Smooth muscle cell (in vitro differentiated cells): ENCODE measurements around the gene OR52A5. TPM values are rescaled to one million over a fixed set of nuclear protein-coding genes. Genes with fewer than 3 reads are reported as not detected.
A peak's percentile ranks its signal among the peaks of the same experiment; 100 is the strongest.

ENCODE experiments used
- DNase-seq: peaks from one replicate; lab custom pipeline; 2025; ENCODE audit not compliant: unreplicated experiment; lab: John Stamatoyannopoulos, UW
- H2AFZ ChIP-seq: fragments of 200-600 bp; sonication (generic); 2 replicates; pipeline ENCODE4 v1.6.0; 2016; ENCODE audit warnings: antibody characterized with exemption, low read depth, mild to moderate bottlenecking
- H3F3A ChIP-seq: fragments of 200-600 bp; sonication (generic); 2 replicates; pipeline ENCODE4 v1.6.0; 2017; ENCODE audit warnings: antibody characterized with exemption, low read depth
- H3K27ac ChIP-seq: fragments of 200-600 bp; sonication (generic); 2 replicates; pipeline ENCODE4 v1.5.1; 2016; ENCODE audit warnings: low read depth, mild to moderate bottlenecking
- H3K27me3 ChIP-seq: fragments of 200-600 bp; sonication (generic); 2 replicates; pipeline ENCODE4 v1.6.1; 2016; ENCODE audit warnings: low read depth, mild to moderate bottlenecking
- H3K36me3 ChIP-seq: fragments of 200-600 bp; sonication (generic); 2 replicates; pipeline ENCODE4 v1.5.1; 2016; ENCODE audit warnings: low read depth
- H3K4me1 ChIP-seq: fragments of 200-600 bp; sonication (generic); 2 replicates; pipeline ENCODE4 v1.5.1; 2016; ENCODE audit warnings: low read depth
- H3K4me2 ChIP-seq: fragments of 200-600 bp; sonication (generic); 2 replicates; pipeline ENCODE4 v1.6.0; 2016; ENCODE audit warnings: mild to moderate bottlenecking
- H3K4me3 ChIP-seq: fragments of 200-600 bp; sonication (generic); 2 replicates; pipeline ENCODE4 v1.5.1; 2016; ENCODE audit warnings: mild to moderate bottlenecking
- H3K79me2 ChIP-seq: fragments of 200-600 bp; sonication (generic); 2 replicates; pipeline ENCODE4 v1.6.0; 2016; ENCODE audit warnings: low read depth, mild to moderate bottlenecking
- H3K9ac ChIP-seq: fragments of 200-600 bp; sonication (generic); 2 replicates; pipeline ENCODE4 v1.6.0; 2016; ENCODE audit warnings: low read depth
- H3K9me3 ChIP-seq: fragments of 200-600 bp; sonication (generic); replicated peaks from 2 replicates; pipeline ENCODE4 v1.5.1; 2016; ENCODE audit warnings: low read depth
- H4K20me1 ChIP-seq: fragments of 200-600 bp; sonication (generic); 2 replicates; pipeline ENCODE4 v1.6.0; 2016; ENCODE audit warnings: low read depth
- WGBS: methylation state at CpG from one replicate; pipeline ENCODE4 v1.1.7; 2016; ENCODE audit warnings: low lambda C conversion rate; 5-methylcytosine and 5-hydroxymethylcytosine counted together
- polyA plus RNA-seq: library from polyadenylated mRNA; unstranded; fragments of >200 nt; fragmentation: Nextera tagmentation; extraction: Ambion mirVana; gene quantifications from 2 replicates; pipeline ENCODE4 v1.2.1, GENCODE V29; 2016
- total RNA-seq: library from RNA; depleted of rRNA; stranded (reverse); fragments of >200 nt; gene quantifications from 2 replicates; pipeline ENCODE4 v1.2.3, GENCODE V29; 2014
- TF ChIP-seq, protein P1 (sequence below): fragments of 200-600 bp; sonication (generic); IDR thresholded peaks from 2 replicates; pipeline ENCODE4 v1.5.1; 2017; ENCODE audit warnings: borderline replicate concordance, mild to moderate bottlenecking, antibody characterized with exemption; ENCODE audit not compliant: insufficient read depth, poor library complexity, severe bottlenecking

Gene OR52A5
- total and polyA plus RNA-seq, 2 experiments from 2014 or later, result not detected

DNA sequence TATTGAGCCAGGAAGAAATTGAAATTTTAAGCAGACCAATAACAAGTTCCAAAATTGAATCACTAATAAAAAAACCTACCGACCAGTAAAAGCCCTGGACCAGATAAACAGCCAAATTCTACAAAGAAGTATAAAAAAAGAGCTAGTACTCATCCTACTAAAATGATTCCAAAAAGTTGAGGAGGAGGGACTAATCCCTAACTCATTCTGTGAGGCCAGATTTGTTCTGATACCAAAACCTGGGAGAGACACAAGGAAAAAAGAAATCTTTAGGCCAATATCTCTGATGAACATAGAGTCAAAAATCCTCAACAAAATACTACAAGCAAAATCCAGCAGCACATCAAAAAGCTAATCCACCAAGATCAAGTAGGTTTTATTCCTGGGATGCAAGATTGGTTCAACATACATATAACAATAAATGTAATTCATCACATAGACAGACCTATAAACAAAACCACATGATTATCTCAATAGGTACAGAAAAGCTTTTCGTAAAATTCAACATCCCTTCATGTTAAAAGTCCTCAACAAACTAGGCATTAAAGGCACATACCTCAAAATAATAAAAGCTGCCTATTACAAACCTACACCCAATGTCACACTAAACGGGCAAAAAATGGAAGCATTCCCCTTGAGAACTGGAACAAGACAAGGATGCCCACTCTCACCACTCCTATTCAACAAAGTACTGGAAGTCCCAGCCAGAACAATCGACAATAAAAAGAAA lies 13.1 kb downstream of the OR52A5 start:
- Histone ChIP-seq H4K20me1 (no peaks in the 10 kb centered on the region), H3K9ac (no peak overlapping the region), H3K4me1 (no peaks in the 10 kb centered on the region), H3K4me2 (no peak overlapping the region), H3K27me3 (no peaks in the 10 kb centered on the region), H2AFZ (no peak overlapping the region), H3K36me3 (no peaks in the 10 kb centered on the region), H3K79me2 (no peaks in the 10 kb centered on the region), H3F3A (no peaks in the 10 kb centered on the region), H3K9me3 (no peaks in the 10 kb centered on the region), H3K4me3 (no peak overlapping the region), H3K27ac (no peak overlapping the region)
- no peak for DNase-seq
- 78% methylated on average over 4 of the region's 4 CpGs for WGBS
- TF ChIP-seq, protein P1, sequence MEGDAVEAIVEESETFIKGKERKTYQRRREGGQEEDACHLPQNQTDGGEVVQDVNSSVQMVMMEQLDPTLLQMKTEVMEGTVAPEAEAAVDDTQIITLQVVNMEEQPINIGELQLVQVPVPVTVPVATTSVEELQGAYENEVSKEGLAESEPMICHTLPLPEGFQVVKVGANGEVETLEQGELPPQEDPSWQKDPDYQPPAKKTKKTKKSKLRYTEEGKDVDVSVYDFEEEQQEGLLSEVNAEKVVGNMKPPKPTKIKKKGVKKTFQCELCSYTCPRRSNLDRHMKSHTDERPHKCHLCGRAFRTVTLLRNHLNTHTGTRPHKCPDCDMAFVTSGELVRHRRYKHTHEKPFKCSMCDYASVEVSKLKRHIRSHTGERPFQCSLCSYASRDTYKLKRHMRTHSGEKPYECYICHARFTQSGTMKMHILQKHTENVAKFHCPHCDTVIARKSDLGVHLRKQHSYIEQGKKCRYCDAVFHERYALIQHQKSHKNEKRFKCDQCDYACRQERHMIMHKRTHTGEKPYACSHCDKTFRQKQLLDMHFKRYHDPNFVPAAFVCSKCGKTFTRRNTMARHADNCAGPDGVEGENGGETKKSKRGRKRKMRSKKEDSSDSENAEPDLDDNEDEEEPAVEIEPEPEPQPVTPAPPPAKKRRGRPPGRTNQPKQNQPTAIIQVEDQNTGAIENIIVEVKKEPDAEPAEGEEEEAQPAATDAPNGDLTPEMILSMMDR, result no peak

DNA sequence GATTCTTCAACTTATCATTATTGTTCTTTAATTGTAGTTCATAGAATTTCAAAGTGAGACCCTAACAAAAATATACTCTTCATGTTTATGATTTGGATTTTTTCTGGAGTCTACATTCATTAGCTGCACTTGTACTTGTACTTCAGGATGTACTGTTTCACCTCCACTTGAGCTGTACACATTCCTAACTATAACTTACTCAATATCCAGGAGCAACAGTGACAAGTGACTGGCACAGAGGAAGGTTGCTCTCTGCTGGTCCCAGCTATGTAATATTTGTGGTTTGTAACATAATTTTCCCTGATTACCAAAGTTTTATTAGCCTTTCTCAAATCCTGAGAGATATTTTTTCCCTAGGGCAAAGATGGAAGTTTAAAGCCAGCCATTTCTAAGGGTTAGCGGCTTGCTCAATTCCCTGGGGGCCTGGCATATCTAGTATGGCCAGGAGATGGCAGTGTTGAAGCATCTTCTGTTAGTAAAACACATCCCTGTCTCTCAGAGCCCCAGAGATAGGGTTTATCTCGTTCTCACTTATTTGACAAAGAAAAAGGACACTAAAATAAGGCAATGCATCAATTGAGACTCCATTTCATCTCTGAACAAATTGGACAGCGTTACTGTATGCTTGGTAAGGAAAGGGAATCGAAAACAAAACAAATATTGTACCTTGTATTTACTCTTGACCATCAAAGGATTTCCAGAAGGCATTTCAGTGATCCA lies 14.2 kb downstream of the OR52A5 start:
- no peak overlapping the region for H3K4me2 ChIP-seq
- no peaks in the 10 kb centered on the region for H3K79me2 ChIP-seq
- WGBS, result 6% methylated on average over 4 of the region's 4 CpGs
- H3F3A ChIP-seq, result no peaks in the 10 kb centered on the region
- H3K4me1 ChIP-seq, result no peaks in the 10 kb centered on the region
- no peaks in the 10 kb centered on the region for H4K20me1 ChIP-seq
- H3K27ac ChIP-seq, result no peak overlapping the region
- no peak overlapping the region for H3K9ac ChIP-seq
- peak overlapping the region; percentile 58 for H2AFZ ChIP-seq
- no peaks in the 10 kb centered on the region for H3K36me3 ChIP-seq
- no peak for DNase-seq
- no peaks in the 10 kb centered on the region for H3K27me3 ChIP-seq
- TF ChIP-seq, protein P1, result peak; percentile 79
- no peaks in the 10 kb centered on the region for H3K9me3 ChIP-seq
- H3K4me3 ChIP-seq, result no peak overlapping the region

DNA sequence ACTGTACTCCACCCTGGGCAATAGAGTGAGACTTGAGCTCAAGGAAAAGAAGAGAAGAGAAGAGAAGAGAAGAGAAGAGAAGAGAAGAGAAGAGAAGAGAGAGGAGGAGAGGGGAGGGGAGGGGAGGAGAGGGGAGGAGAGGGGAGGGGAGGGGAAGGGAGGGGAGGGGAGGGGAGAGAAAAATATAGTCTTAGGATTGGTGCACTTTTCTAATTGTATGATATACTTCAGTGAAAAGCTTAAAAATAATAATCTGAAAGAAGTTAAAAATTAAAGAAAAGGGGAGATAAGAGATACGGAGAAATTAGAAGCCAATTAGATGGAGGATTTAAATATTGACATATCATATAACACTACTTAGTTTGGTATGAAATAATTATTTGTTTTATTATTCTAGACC lies 19.3 kb downstream of the OR52A5 start:
- Histone ChIP-seq H3K36me3 (no peaks in the 10 kb centered on the region), H3K9ac (no peak overlapping the region), H3K4me2 (no peak overlapping the region), H4K20me1 (no peaks in the 10 kb centered on the region), H3K9me3 (no peaks in the 10 kb centered on the region), H2AFZ (no peak overlapping the region), H3F3A (no peaks in the 10 kb centered on the region), H3K4me1 (no peaks in the 10 kb centered on the region), H3K79me2 (no peaks in the 10 kb centered on the region), H3K27me3 (no peaks in the 10 kb centered on the region), H3K4me3 (no peak overlapping the region), H3K27ac (no peak overlapping the region)
- TF ChIP-seq, protein P1, result no peak
- no peak for DNase-seq
- 95% methylated on average over 1 of the region's 1 CpG for WGBS
